OCI-LY7 (cell line): ENCODE results near the gene LPA. TPM values are rescaled to one million over a fixed set of nuclear protein-coding genes. Genes with fewer than 3 reads are reported as not detected.
"Not testable (repeated sequence)": the region's sequence is repeated elsewhere in the genome, so short reads cannot be mapped to it uniquely, and the experiment has no call there.

Source experiments
- BruUV-seq: library from RNA; stranded (reverse); fragments of 400-500 nt; replicated peaks from 2 replicates; lab custom pipeline; 2021; lab: Mats Ljungman, UMichigan
- CTCF ChIA-PET: fragments of 300-600 bp; sonication (Branson Sonifier 250); formaldehyde crosslinking; loops from one replicate; lab custom pipeline; 2022; ENCODE audit warnings: antibody characterized with exemption; ENCODE audit not compliant: unreplicated experiment; lab: Charles Lee
- POLR2A ChIA-PET: fragments of 300-600 bp; sonication (Branson Sonifier 250); formaldehyde crosslinking; loops from one replicate; lab custom pipeline; 2022; ENCODE audit warnings: antibody characterized with exemption; lab: Charles Lee
- DNase-seq: peaks from one replicate; pipeline ENCODE4 v3.0.0-alpha.2; 2015; ENCODE audit warnings: low spot score
- H2AFZ ChIP-seq: fragments of 200-600 bp; sonication (generic), shearing (Covaris generic); 2 replicates; pipeline ENCODE4 v1.6.1; 2014; ENCODE audit warnings: mild to moderate bottlenecking, antibody characterized with exemption, low read length, moderate library complexity
- H3K27ac ChIP-seq: fragments of 200-600 bp; sonication (generic); 2 replicates; pipeline ENCODE4 v1.5.1; 2014; ENCODE audit warnings: mixed run types, low read depth, mild to moderate bottlenecking, moderate library complexity, low read length, inconsistent platforms; ENCODE audit not compliant: poor library complexity, severe bottlenecking
- H3K36me3 ChIP-seq: fragments of 200-600 bp; sonication (generic); 2 replicates; pipeline ENCODE4 v1.6.1; 2014; ENCODE audit warnings: mild to moderate bottlenecking, antibody characterized with exemption, low read length, moderate library complexity, mixed read lengths; ENCODE audit not compliant: insufficient read depth
- H3K4me1 ChIP-seq: fragments of 200-600 bp; sonication (generic); 2 replicates; pipeline ENCODE4 v1.5.1; 2014; ENCODE audit warnings: mild to moderate bottlenecking, low read length; ENCODE audit not compliant: insufficient read depth, poor library complexity, severe bottlenecking
- H3K4me2 ChIP-seq: fragments of 200-600 bp; sonication (generic); 2 replicates; pipeline ENCODE4 v1.6.1; 2014; ENCODE audit warnings: mild to moderate bottlenecking, low read length
- H3K4me3 ChIP-seq: fragments of 200-600 bp; sonication (generic); 2 replicates; pipeline ENCODE4 v1.5.1; 2014; ENCODE audit warnings: mild to moderate bottlenecking, low read depth, low read length; ENCODE audit not compliant: poor library complexity, severe bottlenecking
- H3K79me2 ChIP-seq: fragments of 200-600 bp; sonication (generic); 2 replicates; pipeline ENCODE4 v1.6.1; 2016; ENCODE audit warnings: low read depth, mild to moderate bottlenecking, low read length, moderate library complexity, mixed read lengths; ENCODE audit not compliant: insufficient read depth
- H3K9me2 ChIP-seq: fragments of 200-600 bp; sonication (generic); 2 replicates; pipeline ENCODE4 v1.6.1; 2016; ENCODE audit warnings: mild to moderate bottlenecking, low read length, mixed read lengths; ENCODE audit not compliant: insufficient read depth
- H3K9me3 ChIP-seq: fragments of 200-600 bp; sonication (generic); 2 replicates; pipeline ENCODE4 v1.6.1; 2014; ENCODE audit warnings: mild to moderate bottlenecking, mixed run types, low read length, mixed read lengths
- H4K20me1 ChIP-seq: fragments of 200-600 bp; sonication (generic); 2 replicates; pipeline ENCODE4 v1.6.1; 2014; ENCODE audit warnings: mild to moderate bottlenecking, antibody characterized with exemption, low read length, moderate library complexity, mixed read lengths; ENCODE audit not compliant: insufficient read depth
- CTCF ChIP-seq: fragments of 200-600 bp; sonication (generic); conservative IDR thresholded peaks from 2 replicates; pipeline ENCODE4 v1.5.1; 2014; ENCODE audit warnings: mild to moderate bottlenecking, antibody characterized with exemption, low read length, moderate library complexity, mixed read lengths
- EZH2phosphoT487 ChIP-seq: fragments of 200-600 bp; sonication (generic); IDR thresholded peaks from 2 replicates; pipeline ENCODE4 v1.6.1; 2018; ENCODE audit warnings: low read depth, borderline replicate concordance, mild to moderate bottlenecking, mixed run types, antibody characterized with exemption, low read length, moderate library complexity, mixed read lengths
- intact Hi-C: fragments of 100-400 bp; cut with micrococcal nuclease; formaldehyde crosslinking; loops from one replicate; pipeline ENCODE4 v1.10.0; 2022; ENCODE audit not compliant: unreplicated experiment
- total RNA-seq, 2 experiments: library from RNA; depleted of rRNA in 1 of 2; stranded (reverse); fragments of >200 nt in 1 of 2; shearing (Covaris generic) in 1 of 2; gene quantifications; 2 replicates each; pipeline ENCODE4 v1.2.3, GENCODE V29; 2014 to 2022

Gene LPA
- total RNA-seq, 2 experiments from 2014 or later, result not detected

- H3K4me2 ChIP-seq, result no peak overlapping the region
- H3K79me2 ChIP-seq, result no peaks in the 10 kb centered on the region
- H3K36me3 ChIP-seq, result no peaks in the 10 kb centered on the region
- H3K4me3 ChIP-seq, result no peak overlapping the region
- no peak overlapping the region for H3K27ac ChIP-seq
- ChIA-PET CTCF (no interaction called here), POLR2A (interaction anchor here (1.5 kb wide), 1 partner anchor 12 kb away, joined by 5 read pairs; no protein-coding TSS in a partner anchor)
- no peak for DNase-seq
- no peaks in the 10 kb centered on the region for H3K9me2 ChIP-seq
- no peaks in the 10 kb centered on the region for H3K9me3 ChIP-seq
- TF ChIP-seq EZH2phosphoT487, result no peak
- intact Hi-C loops, result no loop called here
- H3K4me1 ChIP-seq, result no peaks in the 10 kb centered on the region
- H2AFZ ChIP-seq, result no peak overlapping the region
- H4K20me1 ChIP-seq, result no peaks in the 10 kb centered on the region
- BruUV-seq, result no TSS peak
Measured at GRCh38 chr6:160678744-160679401, 14.8 kb upstream of the LPA start.

- CTCF ChIA-PET, result no interaction called here
- intact Hi-C loops, result no loop called here
- no peak overlapping the region for H3K4me2 ChIP-seq
Measured at GRCh38 chr6:160678230-160678629, 14.2 kb upstream of the LPA start.

GRCh38 chr6:160676418-160676817 is 12.3 kb upstream of the LPA start:
- H3K36me3 ChIP-seq, BruUV-seq, H3K4me2 ChIP-seq, H3K79me2 ChIP-seq, intact Hi-C loops, H3K4me3 ChIP-seq, H3K4me1 ChIP-seq, H3K27ac ChIP-seq, H4K20me1 ChIP-seq, H3K9me3 ChIP-seq, CTCF ChIA-PET, POLR2A ChIA-PET, DNase-seq, H3K9me2 ChIP-seq, H2AFZ ChIP-seq: not testable (repeated sequence)

More at GRCh38 chr6:160678230-160678629, 14.2 kb upstream of the LPA start:
- Histone ChIP-seq H3K9me3 (no peaks in the 10 kb centered on the region), H3K9me2 (no peaks in the 10 kb centered on the region), H3K27ac (no peak overlapping the region), H3K4me3 (no peak overlapping the region), H4K20me1 (no peaks in the 10 kb centered on the region), H3K36me3 (no peaks in the 10 kb centered on the region), H3K4me1 (no peaks in the 10 kb centered on the region), H2AFZ (no peak overlapping the region), H3K79me2 (no peaks in the 10 kb centered on the region)
- no TSS peak for BruUV-seq
- TF ChIP-seq EZH2phosphoT487 (no peak), CTCF (no peak)
- no peak for DNase-seq
- POLR2A ChIA-PET, result interaction anchor here (0.7 to 1.5 kb wide), 2 partner anchors 11 to 68 kb away, joined by 4 to 5 read pairs; no protein-coding TSS in a partner anchor
